Neural cell (in vitro differentiated cells): ENCODE data around the gene MARCHF7. TPM values are rescaled to one million over a fixed set of nuclear protein-coding genes. Genes with fewer than 3 reads are reported as not detected.

Experiments used
- H2AFZ ChIP-seq: fragments of 200-600, 300-800 bp; sonication (generic), shearing (Covaris generic); 2 replicates; pipeline ENCODE4 v1.6.0; 2014; ENCODE audit warnings: low read depth, mild to moderate bottlenecking, antibody characterized with exemption, low read length, moderate library complexity
- H3F3A ChIP-seq: fragments of 200-600 bp; shearing (Covaris generic); 2 replicates; pipeline ENCODE4 v1.6.1; 2016; ENCODE audit warnings: mild to moderate bottlenecking, moderate library complexity, mixed read lengths, antibody characterized with exemption, low read length; ENCODE audit not compliant: insufficient read depth, poor library complexity, severe bottlenecking
- H3K27ac ChIP-seq: fragments of 200-600, 300-800 bp; sonication (generic), shearing (Covaris generic); 2 replicates; pipeline ENCODE4 v1.5.1; 2014; ENCODE audit warnings: mild to moderate bottlenecking, low read length, moderate library complexity
- H3K27me3 ChIP-seq: fragments of 300-800, 200-600 bp; sonication (generic), shearing (Covaris generic); 2 replicates; pipeline ENCODE4 v1.6.0; 2014; ENCODE audit warnings: mild to moderate bottlenecking, low read depth, low read length, moderate library complexity; ENCODE audit not compliant: insufficient read depth
- H3K36me3 ChIP-seq: fragments of 300-800, 200-600 bp; sonication (generic), shearing (Covaris generic); 2 replicates; pipeline ENCODE4 v1.5.1; 2014; ENCODE audit warnings: mild to moderate bottlenecking, antibody characterized with exemption, low read length, moderate library complexity; ENCODE audit not compliant: insufficient read depth
- H3K4me2 ChIP-seq: fragments of 300-800, 200-600 bp; sonication (generic), shearing (Covaris generic); 2 replicates; pipeline ENCODE4 v1.6.0; 2014; ENCODE audit warnings: mild to moderate bottlenecking, low read length
- H3K4me3 ChIP-seq: fragments of 300-800, 200-600 bp; sonication (generic), shearing (Covaris generic); 2 replicates; pipeline ENCODE4 v1.5.1; 2014; ENCODE audit warnings: mild to moderate bottlenecking, low read length, moderate library complexity
- H3K79me2 ChIP-seq: fragments of 200-600 bp; shearing (Covaris generic); replicated peaks from 2 replicates; pipeline ENCODE4 v1.6.0; 2014; ENCODE audit warnings: mild to moderate bottlenecking, low read length, moderate library complexity; ENCODE audit not compliant: insufficient read depth
- H3K9ac ChIP-seq: fragments of 300-800, 200-600 bp; sonication (generic), shearing (Covaris generic); 2 replicates; pipeline ENCODE4 v1.6.1; 2016; ENCODE audit warnings: mild to moderate bottlenecking, low read length, mixed read lengths
- H3K9me2 ChIP-seq: fragments of 200-600 bp; shearing (Covaris generic); 2 replicates; pipeline ENCODE4 v1.6.1; 2016; ENCODE audit warnings: mild to moderate bottlenecking, low read length, mixed read lengths; ENCODE audit not compliant: insufficient read depth
- H3K9me3 ChIP-seq: fragments of 200-600, 300-800 bp; sonication (generic), shearing (Covaris generic); 2 replicates; pipeline ENCODE4 v1.6.1; 2016; ENCODE audit warnings: mild to moderate bottlenecking, mixed run types, low read length, moderate library complexity, mixed read lengths
- H4K20me1 ChIP-seq: fragments of 200-600 bp; shearing (Covaris generic); 2 replicates; pipeline ENCODE4 v1.6.1; 2016; ENCODE audit warnings: mild to moderate bottlenecking, mixed run types; ENCODE audit not compliant: insufficient read depth
- EP300 ChIP-seq: fragments of 450-650 bp; conservative IDR thresholded peaks from 2 replicates; pipeline ENCODE4 v1.6.1; 2014; ENCODE audit warnings: antibody characterized with exemption, mild to moderate bottlenecking, moderate library complexity; ENCODE audit not compliant: poor library complexity, severe bottlenecking
- EZH2 ChIP-seq: fragments of 200-600, 300-800 bp; shearing (Covaris generic), sonication (generic); IDR thresholded peaks from 2 replicates; pipeline ENCODE4 v1.6.1; 2014; ENCODE audit warnings: antibody characterized with exemption, low read length, borderline replicate concordance, mild to moderate bottlenecking; ENCODE audit not compliant: insufficient read depth, poor library complexity, severe bottlenecking
- MXI1 ChIP-seq: fragments of 450-650 bp; conservative IDR thresholded peaks from 2 replicates; pipeline ENCODE4 v1.6.1; 2014; ENCODE audit warnings: antibody characterized with exemption, mild to moderate bottlenecking; ENCODE audit not compliant: poor library complexity, severe bottlenecking
- POLR2AphosphoS5 ChIP-seq: IDR thresholded peaks from 2 replicates; pipeline ENCODE4 v1.6.1; 2012
- RAD21 ChIP-seq: fragments of 450-650 bp; conservative IDR thresholded peaks from 2 replicates; pipeline ENCODE4 v1.6.1; 2014; ENCODE audit warnings: antibody characterized with exemption, mild to moderate bottlenecking, moderate library complexity
- SMC3 ChIP-seq: fragments of 450-650 bp; conservative IDR thresholded peaks from 2 replicates; pipeline ENCODE4 v1.6.1; 2014; ENCODE audit warnings: antibody characterized with exemption, mild to moderate bottlenecking, moderate library complexity; ENCODE audit not compliant: poor library complexity
- TAF1 ChIP-seq: IDR thresholded peaks from 2 replicates; pipeline ENCODE4 v1.6.1; 2012; ENCODE audit warnings: low read depth
- polyA plus RNA-seq: library from polyadenylated mRNA; depleted of rRNA; stranded (reverse); fragments of >200 nt; gene quantifications from 2 replicates; pipeline ENCODE4 v1.2.3, GENCODE V29; 2014
- TF ChIP-seq, protein P1 (sequence below): IDR thresholded peaks from 2 replicates; pipeline ENCODE4 v1.6.1; 2012; ENCODE audit warnings: borderline replicate concordance
- TF ChIP-seq, protein P2 (sequence below): fragments of 450-650 bp; IDR thresholded peaks from 2 replicates; pipeline ENCODE4 v1.5.1; 2014; ENCODE audit warnings: antibody characterized with exemption, mild to moderate bottlenecking, moderate library complexity; ENCODE audit not compliant: poor library complexity, severe bottlenecking

The MARCHF7 gene
- polyA plus RNA-seq, 1 donor from 2014 or later: 193 TPM

GRCh38 chr2:159758686-159759085 is 46.4 kb downstream of the MARCHF7 start:
- H3K79me2 ChIP-seq: peaks cover 15% of the 10 kb centered on the region
- no peak overlapping the region for H3K27ac ChIP-seq

GRCh38 chr2:159759577-159759976 is 47.3 kb downstream of the MARCHF7 start:
- no peak overlapping the region for H3K27ac ChIP-seq
- H3F3A ChIP-seq: no peaks in the 10 kb centered on the region
- H3K36me3 ChIP-seq: no peaks in the 10 kb centered on the region
- no peak overlapping the region for H3K4me2 ChIP-seq
- no peak overlapping the region for H3K9ac ChIP-seq
- TF ChIP-seq RAD21: no peak
- no peak for TF ChIP-seq TAF1
- TF ChIP-seq POLR2AphosphoS5: no peak
- TF ChIP-seq EP300: no peak
- TF ChIP-seq SMC3: no peak
- TF ChIP-seq, protein P1, sequence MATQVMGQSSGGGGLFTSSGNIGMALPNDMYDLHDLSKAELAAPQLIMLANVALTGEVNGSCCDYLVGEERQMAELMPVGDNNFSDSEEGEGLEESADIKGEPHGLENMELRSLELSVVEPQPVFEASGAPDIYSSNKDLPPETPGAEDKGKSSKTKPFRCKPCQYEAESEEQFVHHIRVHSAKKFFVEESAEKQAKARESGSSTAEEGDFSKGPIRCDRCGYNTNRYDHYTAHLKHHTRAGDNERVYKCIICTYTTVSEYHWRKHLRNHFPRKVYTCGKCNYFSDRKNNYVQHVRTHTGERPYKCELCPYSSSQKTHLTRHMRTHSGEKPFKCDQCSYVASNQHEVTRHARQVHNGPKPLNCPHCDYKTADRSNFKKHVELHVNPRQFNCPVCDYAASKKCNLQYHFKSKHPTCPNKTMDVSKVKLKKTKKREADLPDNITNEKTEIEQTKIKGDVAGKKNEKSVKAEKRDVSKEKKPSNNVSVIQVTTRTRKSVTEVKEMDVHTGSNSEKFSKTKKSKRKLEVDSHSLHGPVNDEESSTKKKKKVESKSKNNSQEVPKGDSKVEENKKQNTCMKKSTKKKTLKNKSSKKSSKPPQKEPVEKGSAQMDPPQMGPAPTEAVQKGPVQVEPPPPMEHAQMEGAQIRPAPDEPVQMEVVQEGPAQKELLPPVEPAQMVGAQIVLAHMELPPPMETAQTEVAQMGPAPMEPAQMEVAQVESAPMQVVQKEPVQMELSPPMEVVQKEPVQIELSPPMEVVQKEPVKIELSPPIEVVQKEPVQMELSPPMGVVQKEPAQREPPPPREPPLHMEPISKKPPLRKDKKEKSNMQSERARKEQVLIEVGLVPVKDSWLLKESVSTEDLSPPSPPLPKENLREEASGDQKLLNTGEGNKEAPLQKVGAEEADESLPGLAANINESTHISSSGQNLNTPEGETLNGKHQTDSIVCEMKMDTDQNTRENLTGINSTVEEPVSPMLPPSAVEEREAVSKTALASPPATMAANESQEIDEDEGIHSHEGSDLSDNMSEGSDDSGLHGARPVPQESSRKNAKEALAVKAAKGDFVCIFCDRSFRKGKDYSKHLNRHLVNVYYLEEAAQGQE: no peak
- no peak for TF ChIP-seq MXI1
- TF ChIP-seq, protein P2, sequence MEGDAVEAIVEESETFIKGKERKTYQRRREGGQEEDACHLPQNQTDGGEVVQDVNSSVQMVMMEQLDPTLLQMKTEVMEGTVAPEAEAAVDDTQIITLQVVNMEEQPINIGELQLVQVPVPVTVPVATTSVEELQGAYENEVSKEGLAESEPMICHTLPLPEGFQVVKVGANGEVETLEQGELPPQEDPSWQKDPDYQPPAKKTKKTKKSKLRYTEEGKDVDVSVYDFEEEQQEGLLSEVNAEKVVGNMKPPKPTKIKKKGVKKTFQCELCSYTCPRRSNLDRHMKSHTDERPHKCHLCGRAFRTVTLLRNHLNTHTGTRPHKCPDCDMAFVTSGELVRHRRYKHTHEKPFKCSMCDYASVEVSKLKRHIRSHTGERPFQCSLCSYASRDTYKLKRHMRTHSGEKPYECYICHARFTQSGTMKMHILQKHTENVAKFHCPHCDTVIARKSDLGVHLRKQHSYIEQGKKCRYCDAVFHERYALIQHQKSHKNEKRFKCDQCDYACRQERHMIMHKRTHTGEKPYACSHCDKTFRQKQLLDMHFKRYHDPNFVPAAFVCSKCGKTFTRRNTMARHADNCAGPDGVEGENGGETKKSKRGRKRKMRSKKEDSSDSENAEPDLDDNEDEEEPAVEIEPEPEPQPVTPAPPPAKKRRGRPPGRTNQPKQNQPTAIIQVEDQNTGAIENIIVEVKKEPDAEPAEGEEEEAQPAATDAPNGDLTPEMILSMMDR: no peak
- TF ChIP-seq EZH2: no peak
- H3K9me2 ChIP-seq: no peaks in the 10 kb centered on the region
- no peaks in the 10 kb centered on the region for H3K27me3 ChIP-seq
- H3K9me3 ChIP-seq: no peaks in the 10 kb centered on the region
- H3K79me2 ChIP-seq: peaks cover 8% of the 10 kb centered on the region
- no peak overlapping the region for H3K4me3 ChIP-seq
- no peak overlapping the region for H2AFZ ChIP-seq
- H4K20me1 ChIP-seq: no peaks in the 10 kb centered on the region

More at GRCh38 chr2:159758686-159759085, 46.4 kb downstream of the MARCHF7 start:
- TF ChIP-seq EZH2 (no peak), EP300 (no peak), SMC3 (no peak), RAD21 (no peak), TAF1 (no peak), MXI1 (no peak), POLR2AphosphoS5 (no peak)
- TF ChIP-seq, protein P2: no peak
- TF ChIP-seq, protein P1: no peak
- Histone ChIP-seq H3K4me2 (no peak overlapping the region), H3K9ac (no peak overlapping the region), H3K36me3 (no peaks in the 10 kb centered on the region), H3F3A (no peaks in the 10 kb centered on the region), H4K20me1 (no peaks in the 10 kb centered on the region), H2AFZ (no peak overlapping the region), H3K9me3 (no peaks in the 10 kb centered on the region), H3K9me2 (no peaks in the 10 kb centered on the region), H3K4me3 (no peak overlapping the region), H3K27me3 (no peaks in the 10 kb centered on the region)
